HL-60 (cell line): ENCODE results near the gene CACYBP.

ENCODE experiments used
- DNase-seq, 2 experiments: peaks; one replicate each; pipeline ENCODE4 v3.0.0-alpha.2; 2010 to 2020; ENCODE audit warnings: low read depth in 1 of 2, low spot score in 1 of 2
- H3K27ac ChIP-seq: fragments of 250-450 bp; sonication (Bioruptor Pico); replicated peaks from 2 replicates; pipeline ENCODE4 v1.5.1; 2020; ENCODE audit warnings: mild to moderate bottlenecking, moderate library complexity
- H3K27me3 ChIP-seq: fragments of 250-450 bp; sonication (Bioruptor Pico); 2 replicates; pipeline ENCODE4 v1.5.1; 2021; ENCODE audit warnings: mild to moderate bottlenecking, moderate library complexity; ENCODE audit not compliant: insufficient read depth, poor library complexity, severe bottlenecking
- H3K4me3 ChIP-seq: replicated peaks from 2 replicates; pipeline ENCODE4 v1.5.1; 2011; ENCODE audit warnings: mild to moderate bottlenecking, control low read depth, low read length; ENCODE audit not compliant: insufficient read depth
- GABPA ChIP-seq: IDR thresholded peaks from 2 replicates; pipeline ENCODE4 v1.6.1; 2012; ENCODE audit warnings: low read depth
- POLR2AphosphoS5 ChIP-seq: IDR thresholded peaks from 2 replicates; pipeline ENCODE4 v1.6.1; 2012; ENCODE audit warnings: low read depth
- SPI1 ChIP-seq: IDR thresholded peaks from 2 replicates; pipeline ENCODE4 v1.6.1; 2012; ENCODE audit warnings: low read depth, mild to moderate bottlenecking, borderline replicate concordance
- TF ChIP-seq, protein P1 (sequence below): IDR thresholded peaks from 2 replicates; pipeline ENCODE4 v1.6.1; 2012; ENCODE audit warnings: low read depth; ENCODE audit not compliant: insufficient replicate concordance
- TF ChIP-seq, protein P2 (sequence below): IDR thresholded peaks from one replicate; pipeline ENCODE4 v1.5.1; 2011; ENCODE audit warnings: low read length, control low read depth, inconsistent platforms; ENCODE audit not compliant: insufficient read depth

Gene CACYBP

DNA sequence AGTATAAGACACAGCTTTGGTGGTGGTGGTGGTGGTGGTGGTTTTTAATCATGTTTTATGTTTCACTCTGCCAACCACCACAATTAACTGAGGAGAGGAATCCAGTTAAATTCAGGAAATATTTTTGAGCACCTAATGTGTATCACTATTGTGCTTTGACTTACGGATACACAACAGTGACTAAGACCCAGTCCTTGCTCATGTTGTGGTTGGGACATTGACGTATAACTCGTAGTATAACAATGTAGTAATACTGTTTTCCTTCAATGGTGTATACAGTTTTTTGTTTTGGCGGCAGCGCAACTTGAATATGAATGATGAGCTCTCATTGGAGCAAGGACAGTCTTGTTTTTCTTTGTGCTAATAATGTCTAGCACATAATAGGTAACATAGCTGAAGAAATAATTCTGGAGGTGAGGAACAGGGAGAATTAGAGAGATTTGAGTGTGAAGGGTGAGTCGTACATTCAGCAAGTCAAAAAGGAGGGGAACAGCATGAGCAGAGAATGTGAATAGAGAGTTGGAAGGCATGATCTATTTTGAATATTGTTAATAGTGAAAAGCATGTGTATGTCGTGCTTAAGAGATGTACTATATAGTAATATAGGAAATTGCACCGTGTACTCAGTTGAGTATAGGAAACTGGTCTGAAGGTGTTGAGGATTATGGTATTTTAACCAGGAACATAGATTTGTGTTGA is 5.5 kb downstream of the CACYBP start:
- H3K27ac ChIP-seq = no peak overlapping the region
- H3K4me3 ChIP-seq = no peak overlapping the region
- no peaks in the 10 kb centered on the region for H3K27me3 ChIP-seq
- DNase-seq = no peak
- TF ChIP-seq SPI1 (no peak), GABPA (no peak), POLR2AphosphoS5 (no peak)
- TF ChIP-seq, protein P1, sequence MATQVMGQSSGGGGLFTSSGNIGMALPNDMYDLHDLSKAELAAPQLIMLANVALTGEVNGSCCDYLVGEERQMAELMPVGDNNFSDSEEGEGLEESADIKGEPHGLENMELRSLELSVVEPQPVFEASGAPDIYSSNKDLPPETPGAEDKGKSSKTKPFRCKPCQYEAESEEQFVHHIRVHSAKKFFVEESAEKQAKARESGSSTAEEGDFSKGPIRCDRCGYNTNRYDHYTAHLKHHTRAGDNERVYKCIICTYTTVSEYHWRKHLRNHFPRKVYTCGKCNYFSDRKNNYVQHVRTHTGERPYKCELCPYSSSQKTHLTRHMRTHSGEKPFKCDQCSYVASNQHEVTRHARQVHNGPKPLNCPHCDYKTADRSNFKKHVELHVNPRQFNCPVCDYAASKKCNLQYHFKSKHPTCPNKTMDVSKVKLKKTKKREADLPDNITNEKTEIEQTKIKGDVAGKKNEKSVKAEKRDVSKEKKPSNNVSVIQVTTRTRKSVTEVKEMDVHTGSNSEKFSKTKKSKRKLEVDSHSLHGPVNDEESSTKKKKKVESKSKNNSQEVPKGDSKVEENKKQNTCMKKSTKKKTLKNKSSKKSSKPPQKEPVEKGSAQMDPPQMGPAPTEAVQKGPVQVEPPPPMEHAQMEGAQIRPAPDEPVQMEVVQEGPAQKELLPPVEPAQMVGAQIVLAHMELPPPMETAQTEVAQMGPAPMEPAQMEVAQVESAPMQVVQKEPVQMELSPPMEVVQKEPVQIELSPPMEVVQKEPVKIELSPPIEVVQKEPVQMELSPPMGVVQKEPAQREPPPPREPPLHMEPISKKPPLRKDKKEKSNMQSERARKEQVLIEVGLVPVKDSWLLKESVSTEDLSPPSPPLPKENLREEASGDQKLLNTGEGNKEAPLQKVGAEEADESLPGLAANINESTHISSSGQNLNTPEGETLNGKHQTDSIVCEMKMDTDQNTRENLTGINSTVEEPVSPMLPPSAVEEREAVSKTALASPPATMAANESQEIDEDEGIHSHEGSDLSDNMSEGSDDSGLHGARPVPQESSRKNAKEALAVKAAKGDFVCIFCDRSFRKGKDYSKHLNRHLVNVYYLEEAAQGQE = no peak
- TF ChIP-seq, protein P2, sequence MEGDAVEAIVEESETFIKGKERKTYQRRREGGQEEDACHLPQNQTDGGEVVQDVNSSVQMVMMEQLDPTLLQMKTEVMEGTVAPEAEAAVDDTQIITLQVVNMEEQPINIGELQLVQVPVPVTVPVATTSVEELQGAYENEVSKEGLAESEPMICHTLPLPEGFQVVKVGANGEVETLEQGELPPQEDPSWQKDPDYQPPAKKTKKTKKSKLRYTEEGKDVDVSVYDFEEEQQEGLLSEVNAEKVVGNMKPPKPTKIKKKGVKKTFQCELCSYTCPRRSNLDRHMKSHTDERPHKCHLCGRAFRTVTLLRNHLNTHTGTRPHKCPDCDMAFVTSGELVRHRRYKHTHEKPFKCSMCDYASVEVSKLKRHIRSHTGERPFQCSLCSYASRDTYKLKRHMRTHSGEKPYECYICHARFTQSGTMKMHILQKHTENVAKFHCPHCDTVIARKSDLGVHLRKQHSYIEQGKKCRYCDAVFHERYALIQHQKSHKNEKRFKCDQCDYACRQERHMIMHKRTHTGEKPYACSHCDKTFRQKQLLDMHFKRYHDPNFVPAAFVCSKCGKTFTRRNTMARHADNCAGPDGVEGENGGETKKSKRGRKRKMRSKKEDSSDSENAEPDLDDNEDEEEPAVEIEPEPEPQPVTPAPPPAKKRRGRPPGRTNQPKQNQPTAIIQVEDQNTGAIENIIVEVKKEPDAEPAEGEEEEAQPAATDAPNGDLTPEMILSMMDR = no peak

DNA sequence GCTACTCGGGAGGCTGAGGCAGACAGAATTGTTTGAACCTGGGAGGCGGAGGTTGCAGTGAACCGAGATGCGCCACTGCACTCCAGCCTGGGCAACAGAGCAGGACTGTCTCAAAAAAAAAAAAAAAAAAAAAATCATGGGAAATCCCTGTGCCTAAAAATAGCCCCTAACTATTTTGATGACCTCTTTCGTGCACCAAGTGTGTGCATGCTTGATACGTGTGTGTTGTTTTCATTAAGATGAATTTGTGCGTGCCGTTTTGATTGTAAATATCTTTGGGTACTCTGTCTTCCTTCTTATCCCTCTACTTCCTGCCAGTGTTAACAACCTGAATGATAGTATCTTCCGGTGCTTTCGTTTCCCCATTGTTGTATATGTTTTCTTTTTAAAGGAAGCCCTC is 9.8 kb downstream of the CACYBP start:
- no peak overlapping the region for H3K27ac ChIP-seq
- DNase-seq = no peak

DNA sequence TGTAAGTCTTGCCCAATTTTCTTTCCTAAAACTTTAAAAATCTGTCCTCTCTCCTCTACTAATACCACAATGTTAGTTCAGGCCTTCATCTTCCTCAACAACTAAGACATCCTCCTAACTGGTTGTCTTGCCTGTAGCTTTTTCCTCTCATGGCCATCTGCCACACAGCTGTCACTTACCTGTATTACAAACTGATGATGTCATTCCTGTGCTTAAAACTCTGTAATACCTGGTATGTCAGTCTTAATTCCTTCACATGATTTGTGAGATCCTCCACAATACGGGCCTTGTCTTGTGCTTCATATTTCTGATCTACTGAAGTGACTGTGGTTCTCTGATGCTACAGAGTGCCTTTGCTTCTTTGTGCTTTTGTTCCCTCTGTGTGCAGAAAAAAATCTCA is 13.7 kb downstream of the CACYBP start:
- no peak overlapping the region for H3K27ac ChIP-seq
- DNase-seq = no peak
- no peaks in the 10 kb centered on the region for H3K27me3 ChIP-seq
- no peak overlapping the region for H3K4me3 ChIP-seq
- TF ChIP-seq GABPA (no peak), SPI1 (no peak), POLR2AphosphoS5 (no peak; the same call in 1 of the 2 replicates)
- TF ChIP-seq, protein P2 = no peak
- TF ChIP-seq, protein P1 = no peak

More for the DNA sequence above, 9.8 kb downstream of the CACYBP start:
- H3K27me3 ChIP-seq = no peaks in the 10 kb centered on the region
- TF ChIP-seq, protein P1 = no peak
- TF ChIP-seq, protein P2 = no peak
- TF ChIP-seq POLR2AphosphoS5 (no peak), SPI1 (no peak), GABPA (no peak)
- H3K4me3 ChIP-seq = no peak overlapping the region
